Hair follicle dermal papilla cell (primary cell): ENCODE data around the gene HDAC9. TPM values are rescaled to one million over a fixed set of nuclear protein-coding genes. Genes with fewer than 3 reads are reported as not detected.

Experiments used
- small RNA-seq: library from RNA; depleted of rRNA; stranded (forward); fragments of <200 nt; gene quantifications from one replicate; pipeline ENCODE3, GENCODE V24; 2012
- total RNA-seq: library from RNA; depleted of rRNA; stranded (reverse); fragments of >200 nt; gene quantifications from 2 replicates; pipeline ENCODE4 v1.2.3, GENCODE V29; 2012

HDAC9 gene
- 13.0 and 16.4 TPM in 2 replicates for total RNA-seq

DNA sequence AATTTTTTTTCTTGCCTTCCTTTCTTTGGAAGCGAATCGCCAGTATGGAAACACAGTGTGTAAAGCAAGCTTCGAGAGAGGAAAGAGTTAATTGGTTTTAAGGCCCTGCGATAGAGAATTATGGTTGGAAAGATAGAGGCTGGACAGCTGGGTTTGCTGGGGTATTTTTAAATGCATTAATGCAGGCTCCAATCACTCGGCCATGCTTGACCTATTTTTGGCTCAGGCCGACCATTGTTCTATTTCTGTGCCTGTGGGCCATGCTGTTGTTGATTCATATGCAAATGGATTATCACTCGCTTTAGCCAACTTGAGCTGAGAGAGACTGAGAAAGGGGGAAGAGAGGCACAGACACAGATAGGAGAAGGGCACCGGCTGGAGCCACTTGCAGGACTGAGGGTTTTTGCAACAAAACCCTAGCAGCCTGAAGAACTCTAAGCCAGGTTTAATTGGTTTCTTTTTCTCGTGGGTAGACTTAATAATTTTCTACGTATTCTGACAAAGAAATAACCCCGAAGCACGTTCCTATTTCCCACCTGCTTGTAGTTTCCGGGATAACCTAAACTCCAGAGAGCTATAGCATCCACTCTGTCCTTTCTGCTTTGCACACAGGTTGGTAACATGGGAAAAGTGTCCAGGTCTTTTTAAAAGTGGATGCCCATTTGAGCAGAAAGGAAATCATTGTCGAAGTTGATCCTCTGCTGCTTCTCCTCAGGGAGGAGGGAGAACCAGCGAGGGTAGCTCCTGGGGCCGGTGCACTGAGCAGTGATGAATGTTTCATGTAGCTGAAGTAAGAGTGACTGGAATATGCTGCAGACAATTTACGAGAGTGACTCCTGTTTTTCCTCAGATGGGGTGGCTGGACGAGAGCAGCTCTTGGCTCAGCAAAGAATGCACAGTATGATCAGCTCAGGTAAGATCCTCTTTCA lies at the start of gene HDAC9:
TSS of gene HDAC9 (plus strand) at position 338 of the 929 bp plus-strand sequence. CDS start at position 892, 554 bp downstream.

Small RNAs within 50 kb of the gene (small RNA-seq; reads per million reads assigned to genes)
- gene RN7SKP266: not detected
